Erythroblast (primary cell): Measurements from ENCODE around the gene LTB4R2.

Experiments
- GATA1 ChIP-seq: IDR thresholded peaks from 2 replicates; pipeline ENCODE4 v1.6.1; 2011; ENCODE audit warnings: low read depth, mild to moderate bottlenecking, control low read depth, low read length, moderate library complexity
- POLR2A ChIP-seq: IDR thresholded peaks from 2 replicates; pipeline ENCODE4 v1.6.1; 2011; ENCODE audit warnings: mild to moderate bottlenecking, low read length

- no peak for TF ChIP-seq POLR2A
- no peak for TF ChIP-seq GATA1
Observed at GRCh38 chr14:24261256-24261968, 48.5 kb upstream of the LTB4R2 start.
